LoVo (cell line): ENCODE data around the gene A2M.

Experiments
- DNase-seq: peaks from one replicate; pipeline ENCODE4 v3.0.0-alpha.2; 2016; ENCODE audit warnings: low spot score

The A2M gene

DNA sequence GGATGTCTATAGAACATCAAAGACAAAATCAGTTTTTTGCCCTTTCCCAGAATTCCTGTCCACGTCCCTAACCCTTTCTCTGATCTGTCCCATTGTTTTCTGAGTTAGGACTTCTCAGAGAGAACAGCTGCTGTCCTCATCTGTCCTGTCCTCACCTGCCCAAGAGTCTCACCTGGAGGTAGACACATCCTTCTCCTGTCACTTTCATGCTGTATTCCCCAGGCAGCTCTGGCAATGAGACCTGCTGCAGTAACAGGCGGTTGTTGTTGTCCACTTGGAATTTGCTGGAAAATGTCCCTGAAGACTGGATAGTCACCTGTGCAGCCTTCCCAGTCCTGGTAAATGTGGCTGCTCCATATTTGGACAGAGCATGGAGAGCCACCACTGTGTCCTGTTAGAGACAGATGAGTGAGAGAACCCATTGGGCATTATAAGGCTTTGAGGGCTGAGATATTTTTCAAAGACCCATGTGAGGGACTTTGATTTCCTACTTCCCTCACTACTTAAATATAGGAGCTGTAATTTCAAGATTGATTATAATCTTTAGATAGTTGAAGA, 43.2 kb downstream of the A2M start:
- DNase-seq: no peak

DNA sequence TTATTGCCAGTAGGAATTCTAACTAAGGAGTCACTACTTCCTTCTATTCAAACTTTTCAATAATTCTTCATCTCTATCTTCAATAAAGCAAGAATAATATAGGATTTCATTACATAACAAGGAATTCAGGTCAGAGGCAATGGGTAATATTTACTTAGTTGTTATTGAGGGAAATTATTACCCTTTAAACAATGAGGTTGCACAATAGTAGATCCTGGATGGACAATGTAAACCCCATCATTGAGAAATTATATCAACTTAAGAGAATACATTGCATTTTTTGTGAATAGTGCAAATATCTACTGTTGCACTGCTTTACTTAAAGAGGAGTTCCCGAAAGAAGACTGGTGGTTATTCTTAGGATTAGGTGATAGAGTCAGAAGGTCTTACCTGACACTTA, 43.8 kb downstream of the A2M start:
- DNase-seq: no peak

DNA sequence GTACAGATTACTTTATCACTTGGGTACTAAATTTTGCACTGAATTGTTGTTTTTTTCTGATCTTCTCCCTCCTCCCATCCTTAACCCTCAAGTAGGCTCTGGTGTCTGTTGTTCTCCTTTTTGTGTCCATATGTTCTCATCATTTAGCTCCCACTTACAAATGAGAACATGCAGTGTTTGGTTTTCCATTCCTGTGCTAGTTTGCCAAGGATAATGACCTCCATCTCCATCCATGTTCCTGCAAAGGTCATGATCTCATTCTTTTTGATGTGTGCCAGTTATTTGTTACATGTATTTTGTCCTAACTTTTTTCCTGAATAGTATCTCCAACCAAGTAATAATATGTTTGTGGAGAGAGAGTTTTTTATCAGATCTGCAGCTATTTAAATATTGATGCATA, 44.2 kb downstream of the A2M start:
- no peak for DNase-seq

DNA sequence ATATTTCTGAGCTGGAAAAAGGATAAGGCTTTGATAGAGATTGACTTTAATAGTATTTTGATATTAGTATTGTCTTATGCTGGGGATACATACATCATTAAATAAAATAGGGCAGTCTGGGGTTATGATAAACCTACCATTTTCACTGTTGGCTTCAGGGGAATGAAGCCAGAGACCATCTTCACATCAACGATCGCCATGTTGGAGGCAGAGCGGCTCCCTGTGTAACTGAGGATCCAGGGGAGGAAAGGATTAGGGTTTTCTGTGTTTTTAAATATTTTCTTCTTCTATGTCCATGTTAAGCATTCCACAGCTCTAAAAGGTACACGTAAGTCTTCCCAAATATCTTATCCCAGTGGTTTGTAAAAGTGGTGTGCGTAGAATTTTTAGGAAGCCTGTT, 45.4 kb downstream of the A2M start:
- no peak for DNase-seq

DNA sequence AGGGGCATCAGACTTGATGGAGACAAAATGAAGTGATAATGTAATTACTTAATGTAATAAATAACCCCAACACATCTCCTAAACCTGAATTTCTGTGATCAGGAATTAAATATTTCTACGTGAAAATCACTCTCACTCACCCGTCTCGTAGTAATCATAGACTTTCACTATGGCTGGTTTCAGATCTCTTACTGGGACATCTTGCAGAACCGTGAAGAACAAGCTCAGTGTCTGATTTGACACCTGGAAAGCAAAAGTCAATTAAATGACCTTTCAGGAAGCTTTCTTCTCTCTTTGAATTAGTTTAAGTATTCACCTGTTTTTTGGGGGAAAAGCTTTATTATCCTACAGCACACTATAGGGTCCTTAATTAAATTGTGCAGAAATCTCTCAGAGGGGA, 47.1 kb downstream of the A2M start:
- no peak for DNase-seq

DNA sequence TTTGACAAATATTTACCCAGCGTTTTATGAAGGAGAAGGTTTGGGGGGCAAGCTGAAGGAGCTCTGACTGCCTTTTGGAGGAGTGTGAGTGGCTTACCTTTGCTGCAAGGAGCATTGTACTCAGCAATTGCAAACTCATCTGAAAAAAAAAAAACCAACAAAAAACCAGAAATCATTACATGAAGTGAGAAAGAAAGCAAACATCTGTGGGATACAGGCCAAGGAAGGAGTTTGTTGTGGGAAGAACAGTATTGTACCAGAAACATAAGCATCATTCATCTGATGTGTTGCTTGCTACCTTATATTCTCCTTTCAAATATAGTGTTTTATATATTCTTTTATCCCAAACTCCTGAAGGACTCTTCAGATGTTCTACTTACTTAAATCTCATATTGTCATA, 47.6 kb downstream of the A2M start:
- no peak for DNase-seq

DNA sequence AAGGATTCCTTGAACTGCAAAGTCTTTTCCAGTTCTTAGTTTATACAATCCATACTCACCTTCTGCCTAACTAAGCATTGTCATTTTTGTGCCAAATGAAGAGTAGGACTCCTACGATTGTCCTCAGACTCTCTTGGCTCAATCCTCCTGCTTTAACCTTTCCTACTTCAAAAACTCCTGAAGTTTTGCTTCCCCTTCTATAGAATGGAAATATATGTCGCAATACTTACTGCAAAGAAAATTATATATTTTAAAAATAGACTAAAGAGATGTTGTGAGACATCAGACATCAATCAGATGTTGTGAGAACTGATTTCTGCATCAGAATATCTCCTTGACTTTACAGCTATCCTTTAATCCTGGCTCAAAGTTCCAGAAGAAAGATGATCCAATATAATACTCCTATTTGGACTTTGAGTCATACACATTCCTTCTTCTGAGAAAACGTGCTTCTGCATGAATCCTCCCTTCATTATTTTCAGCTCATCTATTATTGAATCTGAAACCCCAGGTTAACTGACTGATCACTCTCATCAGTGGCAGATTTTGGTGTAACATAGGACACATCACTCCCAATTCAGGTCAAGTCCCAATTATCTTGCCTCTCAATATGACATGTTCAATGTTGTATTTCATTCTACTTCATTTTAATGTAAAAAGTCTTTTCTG, 48.8 kb downstream of the A2M start:
- DNase-seq: no peak

DNA sequence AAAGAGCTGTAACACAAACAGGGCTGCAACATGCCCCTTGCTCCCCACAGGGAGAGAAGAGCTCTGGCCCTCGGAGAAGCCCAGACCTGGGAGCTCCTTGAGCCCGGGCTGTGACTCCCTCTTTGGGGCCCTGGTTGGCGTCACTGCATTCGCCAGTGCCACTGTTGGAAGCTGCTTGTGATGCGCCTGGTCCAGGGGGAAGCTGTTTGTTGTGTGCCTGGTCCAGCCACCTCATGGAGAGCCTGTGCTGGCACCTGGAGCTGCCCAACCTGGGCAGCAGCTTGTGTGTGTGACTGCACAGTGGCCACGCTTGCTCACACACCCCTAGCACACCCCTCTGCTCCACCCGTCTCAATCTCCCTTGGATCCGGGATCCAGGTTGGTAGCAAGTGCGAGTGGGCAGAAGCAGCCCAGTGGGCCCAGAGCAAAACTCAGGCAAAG, 49.5 kb downstream of the A2M start:
- no peak for DNase-seq

DNA sequence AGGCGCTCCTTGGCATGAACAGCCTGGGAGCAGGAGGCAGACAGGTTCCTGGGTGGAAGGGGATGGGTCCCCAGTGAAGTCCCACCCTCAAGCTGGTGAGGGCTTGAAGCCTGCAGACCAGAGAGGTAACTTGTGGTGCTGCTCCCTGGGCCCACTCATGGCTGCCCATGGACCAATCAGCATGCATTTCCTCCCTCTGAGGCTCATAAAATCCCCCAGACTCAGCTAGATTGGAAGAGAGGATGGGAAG, 50.2 kb downstream of the A2M start:
- no peak for DNase-seq

DNA sequence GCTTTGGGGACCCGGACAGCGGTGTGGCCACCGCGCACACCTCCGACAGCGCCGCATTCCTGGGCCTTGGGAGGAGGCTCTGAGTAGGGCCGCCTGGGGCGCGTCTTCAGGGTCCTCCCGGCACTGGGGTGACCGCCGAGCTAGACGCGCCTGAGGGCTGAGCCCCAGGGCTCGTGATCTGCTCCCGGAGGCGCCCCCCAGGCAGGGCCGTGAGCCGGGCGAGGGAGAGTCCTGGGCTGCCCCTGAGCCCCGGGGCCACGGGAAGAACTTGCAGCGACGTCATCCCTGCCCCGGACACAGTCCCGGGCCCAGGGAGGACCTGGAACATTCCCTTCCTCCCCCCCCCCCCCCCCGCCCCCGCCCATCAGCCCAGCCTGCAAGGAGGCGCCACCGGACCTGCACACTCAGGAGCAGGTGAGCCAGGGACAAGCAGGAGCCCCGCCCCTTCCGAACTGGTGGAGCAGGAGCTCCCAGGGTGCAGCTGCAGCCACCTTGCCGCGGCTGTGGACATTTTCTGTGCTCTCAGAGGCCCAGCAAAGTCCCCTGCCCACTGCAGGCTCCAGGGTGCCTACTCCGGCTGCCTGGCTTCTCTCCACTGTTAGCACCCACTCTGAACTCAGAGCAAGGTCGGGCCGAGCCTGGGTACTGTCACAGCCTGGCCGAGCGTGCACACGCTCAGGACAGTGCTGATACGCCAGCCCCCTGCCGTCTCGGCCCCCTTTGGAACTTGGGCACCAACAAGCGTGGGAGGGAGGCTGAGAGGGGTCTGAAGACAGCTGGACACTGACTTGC, 50.7 kb downstream of the A2M start:
- DNase-seq: peak; percentile 88

DNA sequence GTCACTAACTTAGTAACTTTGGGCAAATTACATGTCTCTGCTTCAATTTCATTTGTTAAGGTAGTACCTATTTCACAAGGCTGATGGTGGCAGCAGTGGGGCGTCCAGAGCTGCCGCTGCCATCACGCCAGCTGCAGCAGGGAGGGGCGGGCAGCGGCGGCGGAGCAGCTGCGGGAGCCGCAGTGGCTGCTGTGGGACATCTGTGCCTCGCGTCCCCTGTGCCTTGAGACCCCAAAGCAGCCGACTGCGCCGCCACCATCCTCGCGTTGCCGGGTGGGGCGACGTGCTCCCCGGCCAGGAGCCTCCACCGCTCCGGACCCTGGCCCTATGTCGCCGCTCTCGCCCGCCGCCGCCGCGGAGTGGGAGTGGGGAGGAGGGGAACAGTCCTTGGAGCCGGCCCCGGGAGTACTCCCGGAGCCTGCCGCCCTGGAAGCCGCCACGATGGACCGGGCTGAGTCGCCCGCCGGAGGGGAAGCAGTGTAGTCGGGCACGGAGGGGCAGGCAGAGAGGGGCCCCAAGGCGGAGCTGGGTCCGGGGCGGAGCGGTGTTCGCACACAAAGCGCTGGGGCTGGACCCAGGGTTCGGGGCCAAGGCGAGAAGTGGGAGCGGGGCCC, 51.4 kb downstream of the A2M start:
- DNase-seq: peak; percentile 84

DNA sequence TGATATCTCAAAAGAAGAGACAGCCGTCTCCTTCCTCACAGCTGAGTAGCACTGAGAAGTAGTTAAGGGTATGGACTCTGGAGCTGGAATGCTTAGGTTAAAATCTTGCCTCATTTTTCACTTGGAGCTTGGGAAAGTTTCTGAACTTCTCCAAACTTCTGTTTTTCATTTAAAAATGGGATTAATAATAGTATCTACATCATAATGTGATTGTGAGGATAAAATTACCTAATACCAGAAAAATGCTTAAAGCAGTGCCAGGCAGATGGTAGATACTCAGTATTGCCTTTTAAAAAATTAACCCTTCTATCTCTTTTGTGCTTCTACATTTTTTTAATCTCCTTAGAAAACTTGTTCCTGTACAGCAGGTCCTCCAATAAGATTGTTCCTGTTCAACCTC, 63.1 kb downstream of the A2M start:
- DNase-seq: no peak

DNA sequence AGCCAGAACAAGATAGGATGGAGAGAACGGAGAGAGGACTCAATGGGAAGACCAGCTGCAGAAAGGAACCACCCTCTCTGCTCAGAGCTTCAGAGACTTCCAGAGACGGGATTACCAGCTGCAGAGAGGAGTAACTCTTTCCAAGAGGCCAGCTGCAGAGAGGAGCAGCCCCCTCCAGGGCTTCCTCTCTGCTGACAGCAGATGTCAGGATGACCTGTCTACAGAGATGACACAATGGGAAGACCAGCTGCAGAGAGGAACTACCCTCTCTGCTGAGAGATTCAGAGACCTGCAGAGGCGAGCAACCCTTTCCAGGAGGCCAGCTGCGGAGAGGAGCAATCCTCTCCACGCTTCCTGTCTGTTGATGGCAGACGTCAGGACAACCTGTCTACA, 64.6 kb downstream of the A2M start:
- no peak for DNase-seq

DNA sequence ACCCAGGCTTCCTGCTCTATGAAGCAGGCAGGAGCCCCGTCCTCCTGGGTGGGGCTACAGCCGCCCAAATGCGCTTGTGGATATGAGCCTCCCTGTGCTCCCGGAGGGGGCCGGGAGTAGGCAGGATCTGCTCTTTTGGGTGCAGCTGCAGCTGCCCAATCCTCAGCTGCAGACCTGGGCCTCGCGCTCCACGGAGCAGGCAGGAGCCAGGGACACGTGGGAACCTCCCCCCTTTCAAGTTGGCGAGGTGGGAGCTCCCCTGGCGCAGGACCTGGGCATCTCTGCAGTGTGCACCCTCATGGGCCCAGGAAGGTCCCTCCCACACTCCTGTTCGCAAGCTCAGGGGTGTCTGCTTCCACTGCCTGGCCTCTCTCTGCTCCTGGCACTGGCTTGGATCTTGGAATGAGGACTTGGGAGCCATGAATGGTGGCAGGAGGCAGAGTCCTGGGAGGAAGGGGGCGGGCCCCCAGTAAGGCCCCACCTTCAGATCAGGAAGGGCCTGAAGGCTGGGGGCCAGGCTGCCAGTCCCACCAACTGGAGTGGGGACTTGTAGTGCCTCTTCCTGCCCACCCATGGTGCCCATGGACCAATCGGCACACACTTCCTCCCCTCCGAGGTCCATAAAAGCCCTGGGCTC, 65.1 kb downstream of the A2M start:
- DNase-seq: no peak

DNA sequence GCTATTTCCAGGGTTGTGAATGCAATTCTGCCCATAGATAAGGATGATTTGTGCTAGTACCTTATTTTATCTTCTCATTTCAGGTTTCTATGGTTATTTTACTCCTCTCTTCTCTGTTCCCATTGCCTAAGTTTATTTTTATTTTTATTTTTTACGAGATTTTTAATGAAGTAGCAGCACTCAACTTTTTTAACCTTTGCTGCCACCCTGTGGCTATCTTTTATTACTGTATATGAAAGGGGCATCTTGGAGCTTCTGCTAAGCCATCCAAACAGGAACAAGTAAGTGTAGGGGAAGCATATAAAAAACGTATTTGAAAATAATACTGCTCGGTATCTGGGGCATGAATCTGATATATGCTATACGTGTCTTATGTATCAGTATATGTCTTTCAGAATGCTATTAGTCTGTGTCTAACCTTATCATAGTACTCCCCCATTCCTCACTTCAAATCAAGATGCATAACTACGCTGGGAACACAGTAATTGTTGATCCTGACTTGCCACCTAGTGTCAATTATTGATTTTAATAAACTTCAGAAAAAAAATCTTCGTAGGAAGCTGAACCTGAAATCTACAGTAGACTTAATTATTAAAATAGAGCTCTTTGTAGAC, 66.1 kb downstream of the A2M start:
- DNase-seq: peak; percentile 64

DNA sequence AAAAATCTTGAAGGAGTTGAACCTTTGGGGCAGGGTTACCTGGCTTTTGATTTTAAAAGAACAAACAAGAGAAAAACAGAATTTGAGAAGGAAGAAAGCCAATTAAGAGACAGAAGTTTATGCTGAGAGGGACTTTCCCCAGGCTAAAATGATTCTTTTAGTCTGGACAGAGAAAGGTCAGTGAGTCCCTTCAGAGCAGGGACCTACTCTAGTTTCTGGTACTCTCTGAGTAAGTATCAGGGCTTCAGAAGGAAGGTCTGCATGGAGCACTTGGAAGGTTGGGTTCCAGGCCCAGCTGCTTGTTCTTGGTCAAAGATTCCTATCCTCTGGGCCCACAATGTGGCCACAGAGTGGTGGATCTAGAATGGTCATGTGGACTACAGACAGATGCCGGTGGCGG, 66.8 kb downstream of the A2M start:
- DNase-seq: no peak

DNA sequence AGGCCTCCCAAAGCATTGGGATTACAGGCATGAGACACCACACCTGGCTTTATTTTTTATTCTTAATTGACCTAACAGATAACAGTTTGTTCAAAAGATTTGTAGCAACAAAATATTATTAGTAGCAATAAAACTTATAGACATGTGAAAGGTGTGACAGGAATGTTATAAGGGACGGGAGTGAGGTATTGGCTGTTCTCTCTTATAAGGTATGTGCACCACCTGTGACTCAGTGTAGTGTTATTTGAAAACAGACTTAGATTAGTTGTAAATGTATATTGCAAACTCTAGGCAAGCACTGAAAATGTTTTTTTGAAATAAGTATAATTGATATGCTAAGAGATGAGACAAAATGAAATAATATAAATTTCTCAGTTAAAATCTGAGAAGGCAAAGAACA, 68.6 kb downstream of the A2M start:
- peak; percentile 38 for DNase-seq

DNA sequence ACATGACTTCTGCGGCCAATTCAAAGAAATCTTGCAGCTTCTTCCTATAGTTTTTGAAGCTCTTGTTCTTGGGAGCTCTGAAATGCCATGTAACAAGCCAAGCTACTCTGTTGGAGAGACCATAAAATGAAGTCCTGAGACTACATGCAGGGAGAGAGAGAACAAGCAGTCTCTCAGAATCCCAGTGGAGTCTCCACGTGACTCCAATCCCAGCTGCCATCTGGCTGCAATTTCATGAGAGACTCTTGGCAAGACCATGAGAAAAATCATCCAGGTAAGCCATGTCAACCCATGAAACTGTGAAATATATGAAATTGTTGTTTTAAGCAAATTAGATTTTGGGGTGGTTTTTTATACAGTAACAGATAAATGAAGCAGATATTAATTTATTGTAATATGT, 72.0 kb downstream of the A2M start:
- DNase-seq: no peak

DNA sequence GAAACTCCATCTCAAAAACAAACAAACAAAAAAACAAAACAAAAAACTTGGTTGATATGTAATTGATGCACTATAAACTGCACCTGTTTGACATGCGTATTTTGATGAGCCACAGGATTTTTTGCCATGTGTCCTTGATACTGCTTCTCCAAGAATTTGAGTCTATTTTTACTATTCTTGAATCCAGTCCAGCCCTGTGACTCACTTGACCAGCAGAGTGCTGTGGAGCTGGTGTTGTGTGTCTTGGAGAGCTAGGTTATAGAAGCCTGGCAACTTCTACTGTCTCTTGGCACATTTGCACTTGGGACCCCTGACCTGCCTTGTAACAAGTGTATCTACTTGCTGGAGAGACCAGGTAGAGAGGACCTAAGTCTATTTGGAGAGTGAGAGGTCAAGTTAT, 74.4 kb downstream of the A2M start:
- DNase-seq: no peak

DNA sequence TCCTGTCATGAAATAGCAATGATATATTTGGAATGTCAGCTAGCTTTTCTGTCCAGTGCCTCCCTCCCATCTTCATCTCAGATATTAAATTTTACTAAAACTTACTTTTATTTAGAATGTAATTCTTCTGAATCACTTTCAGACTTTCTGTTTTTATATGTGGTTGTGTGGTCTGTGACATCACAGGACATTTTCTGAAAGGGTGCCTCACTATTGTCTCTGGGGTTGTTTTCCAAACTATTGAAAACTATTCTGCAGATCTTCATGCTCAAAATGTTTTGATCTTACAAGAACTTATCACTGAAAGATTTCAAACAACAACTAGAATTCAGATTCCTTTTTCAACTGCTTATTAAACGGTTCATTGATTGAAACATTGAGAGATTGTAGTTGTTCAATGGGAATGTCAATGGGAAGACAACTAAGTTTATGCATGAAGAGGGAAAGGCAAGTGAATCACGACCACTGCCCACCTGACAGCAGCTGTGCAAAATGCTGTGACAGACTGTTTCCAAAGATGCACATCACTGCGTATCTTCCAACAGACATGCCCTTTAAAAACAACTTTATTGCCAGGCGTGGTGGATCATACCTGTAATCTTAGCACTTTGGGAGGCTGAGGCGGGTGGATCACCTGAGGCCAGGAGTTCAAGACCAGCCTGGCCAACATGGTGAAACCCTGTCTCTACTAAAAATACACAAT, 75.1 kb downstream of the A2M start:
- no peak for DNase-seq

DNA sequence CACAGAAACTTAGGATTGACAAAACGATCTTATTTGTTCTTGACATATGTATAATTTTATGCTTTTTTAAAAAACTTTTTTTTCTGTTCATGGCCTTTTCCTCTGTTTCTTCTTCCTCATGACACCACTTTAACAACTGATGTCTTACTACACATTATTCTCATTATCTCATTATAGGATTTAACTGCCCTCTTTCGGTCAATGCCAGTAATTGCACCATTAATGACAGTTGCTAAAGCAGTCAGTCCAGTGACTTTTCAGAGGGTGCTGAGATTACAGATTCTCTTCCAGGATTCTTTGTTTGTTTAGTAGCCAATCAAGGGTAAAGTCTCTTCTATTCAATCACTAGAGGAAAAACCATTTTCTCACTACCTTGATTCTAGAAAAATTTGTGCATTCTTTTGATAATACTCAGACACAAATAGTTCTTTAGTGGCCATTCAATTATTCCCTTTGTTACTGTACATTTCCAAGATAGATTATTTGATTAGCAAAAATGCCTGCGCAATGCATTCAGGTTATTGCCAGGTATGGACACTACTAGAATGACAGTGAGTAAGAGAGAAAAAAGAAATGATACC, 76.2 kb downstream of the A2M start:
- peak; percentile 73 for DNase-seq

DNA sequence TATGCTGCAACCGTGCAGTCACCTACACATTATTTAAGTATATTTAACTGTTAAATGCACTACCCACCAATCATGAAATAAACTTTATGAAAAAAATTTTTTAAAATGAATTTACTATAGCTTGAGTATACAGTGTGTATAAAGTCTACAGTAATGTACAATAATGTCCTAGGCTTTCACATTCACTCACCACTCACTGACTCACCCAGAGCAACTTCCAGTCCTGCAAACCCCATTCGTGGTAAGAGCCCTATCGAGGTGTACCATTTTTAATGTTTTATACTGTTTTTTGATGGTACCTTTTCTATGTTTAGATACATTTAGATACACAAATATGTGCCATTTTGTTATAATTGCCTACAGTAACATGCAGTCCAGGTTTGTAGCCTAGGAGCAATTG, 78.3 kb downstream of the A2M start:
- no peak for DNase-seq
